GM19239 (cell line): ENCODE measurements around the gene TAF1C.
"Not testable (repeated sequence)": the region's sequence is repeated elsewhere in the genome, so short reads cannot be mapped to it uniquely, and the experiment has no call there.

Source experiments
- DNase-seq: peaks from one replicate; pipeline ENCODE4 v3.0.0; 2011; ENCODE audit warnings: low spot score; ENCODE audit not compliant: insufficient read length
- FAIRE-seq: peaks from 2 replicates; lab custom pipeline; 2011; peaks lifted over from hg19 to GRCh38; lab: Jason Lieb, UNC

Gene TAF1C, protein sequence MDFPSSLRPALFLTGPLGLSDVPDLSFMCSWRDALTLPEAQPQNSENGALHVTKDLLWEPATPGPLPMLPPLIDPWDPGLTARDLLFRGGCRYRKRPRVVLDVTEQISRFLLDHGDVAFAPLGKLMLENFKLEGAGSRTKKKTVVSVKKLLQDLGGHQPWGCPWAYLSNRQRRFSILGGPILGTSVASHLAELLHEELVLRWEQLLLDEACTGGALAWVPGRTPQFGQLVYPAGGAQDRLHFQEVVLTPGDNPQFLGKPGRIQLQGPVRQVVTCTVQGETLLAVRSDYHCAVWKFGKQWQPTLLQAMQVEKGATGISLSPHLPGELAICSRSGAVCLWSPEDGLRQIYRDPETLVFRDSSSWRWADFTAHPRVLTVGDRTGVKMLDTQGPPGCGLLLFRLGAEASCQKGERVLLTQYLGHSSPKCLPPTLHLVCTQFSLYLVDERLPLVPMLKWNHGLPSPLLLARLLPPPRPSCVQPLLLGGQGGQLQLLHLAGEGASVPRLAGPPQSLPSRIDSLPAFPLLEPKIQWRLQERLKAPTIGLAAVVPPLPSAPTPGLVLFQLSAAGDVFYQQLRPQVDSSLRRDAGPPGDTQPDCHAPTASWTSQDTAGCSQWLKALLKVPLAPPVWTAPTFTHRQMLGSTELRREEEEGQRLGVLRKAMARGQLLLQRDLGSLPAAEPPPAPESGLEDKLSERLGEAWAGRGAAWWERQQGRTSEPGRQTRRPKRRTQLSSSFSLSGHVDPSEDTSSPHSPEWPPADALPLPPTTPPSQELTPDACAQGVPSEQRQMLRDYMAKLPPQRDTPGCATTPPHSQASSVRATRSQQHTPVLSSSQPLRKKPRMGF

DNA sequence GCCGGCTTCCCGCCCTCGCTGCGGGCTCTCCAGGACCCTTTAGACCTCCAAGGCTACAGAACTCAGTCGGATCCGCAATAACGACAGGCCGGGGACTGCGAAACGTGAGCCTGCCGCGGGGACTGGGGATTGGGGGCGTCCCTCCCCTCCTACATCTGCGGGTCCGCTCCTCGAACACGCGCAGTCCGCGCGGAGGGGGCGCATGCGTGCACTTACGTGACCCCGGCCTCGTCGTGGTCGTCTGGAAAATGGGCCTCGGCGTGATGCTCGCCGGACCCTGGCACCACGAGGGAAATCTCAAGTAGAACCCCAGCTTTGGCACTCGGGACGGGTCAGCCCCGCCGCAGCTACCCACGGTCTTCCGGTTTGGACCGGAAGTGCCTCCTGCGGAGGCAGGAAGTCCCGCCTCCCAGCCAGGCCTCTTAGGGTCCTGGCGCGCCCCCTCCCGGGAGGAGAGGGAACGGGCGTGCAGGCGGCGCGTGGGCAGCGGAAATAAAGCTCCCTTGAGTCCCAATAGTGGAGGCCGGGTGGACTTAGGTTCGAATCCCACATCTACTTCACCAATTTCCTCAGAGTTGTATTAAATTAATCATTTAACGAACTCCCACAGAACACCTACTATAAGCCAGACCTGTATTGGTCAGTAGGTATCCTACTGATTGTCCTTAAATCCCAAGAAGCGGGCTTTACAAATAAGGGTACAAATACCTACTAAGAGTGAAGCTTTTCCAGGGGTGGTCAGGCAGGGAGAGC, at the start of gene TAF1C:
TAF1C (minus strand) TSS at position 373 of the 753 bp plus-strand sequence. CDS start 2,069 bp downstream, outside the sequence.
- FAIRE-seq (peak; percentile 87), DNase-seq (peak; percentile 100)

DNA sequence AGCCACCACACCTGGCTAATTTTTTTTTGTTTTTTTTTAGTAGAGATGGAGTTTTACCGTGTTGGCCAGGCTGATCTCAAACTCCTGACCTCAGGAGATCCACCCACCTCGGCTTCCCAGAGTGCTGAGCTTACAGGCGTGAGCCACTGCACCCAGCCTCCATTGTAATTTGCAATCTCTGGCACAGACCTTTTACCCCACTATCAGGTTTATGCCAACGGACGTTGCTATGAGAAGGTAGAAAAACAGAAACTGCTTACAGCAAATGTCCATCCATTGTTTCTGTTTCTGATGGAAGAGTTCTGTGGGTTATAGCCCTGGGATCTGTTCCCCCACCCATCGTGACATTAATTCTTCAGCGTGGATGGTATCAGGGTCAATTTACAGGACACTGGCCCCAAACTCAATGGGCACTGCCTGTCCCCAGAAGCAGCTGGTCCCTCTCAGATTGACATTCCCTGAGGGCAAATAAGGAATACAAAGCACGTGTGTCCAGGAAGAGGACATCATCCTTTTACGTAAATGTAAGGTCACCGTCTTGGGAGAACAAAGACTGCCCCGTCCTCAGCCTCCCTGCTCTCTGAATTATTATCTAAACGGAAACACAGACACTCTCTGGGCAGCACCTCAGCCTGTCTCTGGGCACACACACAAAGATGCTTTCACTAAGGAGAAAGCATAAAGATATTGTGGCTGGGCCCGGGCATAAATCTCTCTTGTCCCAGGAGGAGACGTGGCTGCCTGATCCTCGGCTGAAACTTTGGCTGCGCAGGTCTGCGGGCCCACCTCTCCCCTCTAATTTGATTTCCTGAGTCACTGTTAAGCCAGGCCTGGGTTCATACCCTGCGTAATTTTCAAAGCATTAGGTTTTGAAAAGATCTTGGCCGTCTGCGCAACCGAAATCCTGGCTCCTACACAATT, 47.7 kb upstream of the TAF1C start:
- no peak for DNase-seq
- FAIRE-seq: no peak

DNA sequence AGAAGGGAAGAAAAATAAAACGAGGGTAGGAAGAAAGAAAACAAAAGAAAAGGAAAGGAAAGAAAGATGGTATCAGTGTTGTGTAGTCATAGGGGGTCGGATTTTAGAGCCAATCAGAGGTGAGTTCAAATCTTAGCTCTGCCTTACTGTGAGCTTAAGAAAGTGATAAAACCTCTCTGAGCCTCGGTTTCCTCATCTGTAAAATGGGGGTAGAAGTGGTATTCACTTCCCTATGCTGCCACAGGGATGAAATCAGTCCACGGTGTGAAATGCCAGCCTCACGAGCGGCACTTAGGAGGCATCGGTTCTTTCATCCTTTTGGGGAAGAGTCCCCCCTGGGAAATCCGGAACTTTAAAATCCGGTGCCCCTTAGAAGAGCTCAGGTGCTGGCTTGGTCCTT, 46.9 kb upstream of the TAF1C start:
- DNase-seq (no peak), FAIRE-seq (no peak)

DNA sequence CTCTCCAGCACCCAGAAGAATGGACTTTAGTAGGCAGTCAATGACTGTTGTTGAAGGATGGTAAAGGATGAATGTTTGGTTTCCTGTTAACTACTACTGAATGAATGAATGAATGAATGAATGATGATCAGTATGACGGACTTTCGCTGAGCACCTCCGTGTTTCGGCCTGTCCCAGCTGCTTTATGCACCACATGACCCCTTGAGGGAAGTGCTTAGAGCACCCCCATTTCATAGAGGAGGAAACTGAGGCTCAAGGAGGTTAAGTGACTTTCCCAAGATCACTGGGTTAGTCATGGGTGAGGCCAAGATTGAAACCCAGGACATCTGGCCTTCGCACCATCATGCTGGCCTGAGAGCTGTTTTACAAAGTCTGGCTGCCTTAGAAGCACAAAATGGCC, 46.1 kb upstream of the TAF1C start:
- no peak for DNase-seq
- no peak for FAIRE-seq

DNA sequence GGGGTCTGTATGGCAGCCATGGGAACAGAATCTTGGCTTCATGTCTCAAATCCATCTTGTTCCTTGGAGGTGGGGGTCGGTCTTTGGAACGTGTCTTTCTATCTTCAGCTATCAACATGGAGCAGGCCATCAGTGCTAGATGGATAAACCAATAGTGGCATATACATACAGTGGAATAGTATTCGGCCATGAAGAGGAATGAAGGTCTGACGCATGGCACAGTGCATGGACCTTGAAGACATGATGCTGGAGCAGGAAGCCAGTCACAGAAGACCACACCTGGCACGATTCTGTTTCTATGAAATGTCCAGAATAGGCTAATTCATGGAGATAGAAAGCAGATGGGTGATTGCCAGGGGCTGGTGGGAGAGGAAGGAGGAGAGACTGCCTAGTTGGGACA, 45.2 kb upstream of the TAF1C start:
- DNase-seq (no peak), FAIRE-seq (no peak)

DNA sequence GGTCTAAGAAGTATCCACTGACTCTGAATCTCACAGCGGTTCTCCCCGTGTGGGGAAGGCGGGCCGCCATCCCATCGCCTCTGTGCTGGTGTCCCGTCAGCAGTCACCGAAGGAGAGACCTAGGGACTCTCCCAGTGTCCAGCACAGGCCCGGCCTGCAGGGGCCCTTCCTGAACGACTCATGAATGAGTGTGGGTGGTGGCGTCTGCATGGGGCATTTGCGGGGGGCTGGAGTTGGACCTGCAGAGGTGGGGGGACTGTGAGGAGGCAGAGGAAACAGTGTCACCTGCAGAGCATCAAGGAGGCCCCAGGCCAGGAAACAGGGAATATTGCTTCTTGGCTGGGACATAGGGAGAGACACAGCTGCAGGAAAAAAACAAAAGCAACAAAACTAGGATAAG, 42.6 kb upstream of the TAF1C start:
- FAIRE-seq: no peak
- DNase-seq: no peak

DNA sequence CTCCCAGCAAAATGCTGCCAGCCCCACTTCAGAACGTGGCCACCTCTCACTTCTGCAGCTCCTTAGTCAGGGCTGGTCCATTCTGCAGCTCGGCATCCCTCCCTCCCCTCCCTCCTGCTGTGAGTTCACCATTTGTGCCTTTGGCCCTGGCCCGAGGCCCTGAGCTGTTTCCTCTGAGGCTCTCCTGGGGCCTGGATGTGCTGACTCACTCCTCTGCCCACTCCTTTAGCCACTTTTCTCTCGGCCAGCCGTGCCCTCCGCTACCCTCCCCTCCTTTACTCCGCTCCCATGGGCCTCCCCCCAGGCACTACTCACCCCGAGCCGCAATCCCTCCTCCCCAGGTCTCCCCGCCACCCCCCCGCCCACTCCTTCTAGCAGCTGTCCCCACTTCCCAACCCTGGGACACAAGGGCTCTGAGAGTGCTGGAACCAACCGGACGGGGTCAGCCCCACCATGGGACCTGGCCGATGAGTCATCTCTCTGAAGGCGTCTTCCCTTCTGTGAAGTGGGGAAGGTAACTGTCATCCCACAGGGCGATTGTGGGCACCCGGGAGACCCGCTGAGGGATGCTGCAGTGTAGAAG, 41.5 kb upstream of the TAF1C start:
- no peak for DNase-seq
- FAIRE-seq: no peak

DNA sequence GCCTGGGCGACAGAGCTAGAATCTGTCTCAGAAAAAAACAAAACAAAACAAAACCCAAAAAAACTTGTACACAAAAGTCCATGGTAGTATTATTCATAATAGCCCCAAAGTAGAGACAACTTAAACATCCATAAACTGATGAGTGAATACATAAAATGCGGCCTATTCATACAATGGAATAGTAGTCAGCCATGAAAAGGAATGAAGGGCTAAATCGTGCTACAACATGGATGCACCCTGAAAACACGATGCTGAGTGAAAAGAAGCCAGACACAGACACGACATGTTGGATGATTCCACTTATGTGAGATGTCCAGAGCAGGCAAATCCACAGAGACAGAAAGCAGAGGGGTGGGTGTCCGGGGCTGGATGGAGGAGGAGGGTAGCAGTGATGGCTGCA, 40.7 kb upstream of the TAF1C start:
- DNase-seq: no peak
- FAIRE-seq: no peak

DNA sequence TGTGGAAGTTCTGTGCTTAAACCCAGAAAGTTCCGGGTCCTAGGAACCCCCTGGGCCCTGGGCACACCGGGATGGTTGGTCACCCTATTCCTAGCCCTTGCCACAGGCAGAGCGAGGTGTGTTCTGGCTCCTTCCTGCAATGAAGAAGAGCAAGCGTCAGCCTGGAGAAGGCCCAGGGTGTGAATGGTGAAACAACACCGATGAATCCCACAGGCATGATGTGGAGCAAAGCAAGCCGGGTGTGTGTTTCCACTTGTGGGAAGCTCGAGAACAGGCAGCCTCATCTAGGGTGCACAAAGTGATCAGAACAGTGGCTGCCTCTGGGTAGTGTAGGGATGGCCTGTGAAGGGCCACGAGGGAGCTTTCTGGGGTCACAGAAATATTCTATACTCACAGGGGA, 39.2 kb upstream of the TAF1C start:
- no peak for DNase-seq
- FAIRE-seq: no peak

DNA sequence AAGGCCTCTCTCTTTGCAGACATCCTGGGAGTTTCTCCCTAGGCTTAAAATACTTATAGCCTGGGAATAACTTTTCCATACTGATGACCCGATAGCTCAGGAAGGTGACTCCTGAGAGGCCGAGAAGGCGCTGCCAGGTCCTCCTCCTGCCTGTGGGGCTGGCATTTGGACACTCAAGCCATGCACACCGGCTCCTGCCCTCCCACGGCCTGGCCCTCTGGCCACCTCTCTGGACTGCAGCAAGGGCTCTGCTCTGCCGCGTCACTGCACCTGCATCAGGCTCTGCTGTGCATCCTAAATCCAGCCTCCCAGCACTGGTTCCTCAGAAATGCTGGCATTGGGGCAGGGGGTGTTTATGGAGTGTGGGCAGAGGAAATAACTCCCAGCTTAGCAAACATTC, 38.7 kb upstream of the TAF1C start:
- no peak for FAIRE-seq
- DNase-seq: no peak

DNA sequence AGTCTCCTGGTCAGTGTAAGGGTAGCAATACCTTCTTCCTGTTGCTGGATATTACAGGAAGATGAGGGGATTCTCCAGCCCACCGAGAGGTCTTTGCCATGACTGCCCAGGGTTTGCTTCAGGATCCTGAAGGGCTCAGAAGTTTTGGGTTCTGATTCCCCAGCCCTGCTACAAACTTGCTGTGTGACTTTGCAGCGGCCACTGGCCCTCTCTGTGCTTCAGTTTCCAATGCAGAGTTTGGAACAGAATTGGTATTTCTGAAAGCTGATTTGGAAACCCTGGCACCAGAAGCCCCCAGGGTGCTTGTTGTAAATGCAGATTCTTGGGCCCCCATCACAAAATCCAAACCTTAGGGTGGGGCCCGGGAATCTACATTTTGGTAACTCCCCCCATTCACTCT, 38.3 kb upstream of the TAF1C start:
- DNase-seq (no peak), FAIRE-seq (no peak)

DNA sequence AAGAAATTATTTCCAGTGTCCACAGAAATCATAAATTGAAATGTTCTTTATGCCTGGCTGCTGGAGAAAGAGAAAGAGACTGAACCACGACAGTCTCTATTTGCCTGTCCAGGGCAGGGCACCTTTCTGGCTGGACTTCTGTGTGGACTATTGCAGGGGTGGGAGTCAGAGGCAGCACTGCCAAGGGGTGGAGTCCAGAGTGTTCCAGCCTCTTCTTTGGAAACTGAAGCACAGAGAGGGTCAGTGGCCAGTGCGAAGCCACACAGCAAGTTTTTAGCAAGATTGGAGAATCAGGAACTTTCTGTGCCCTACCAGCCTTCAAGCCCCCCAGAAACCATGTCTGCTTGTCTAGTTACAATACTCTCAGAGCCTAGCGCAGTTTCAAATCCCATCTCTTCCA, 37.7 kb upstream of the TAF1C start:
- FAIRE-seq (no peak), DNase-seq (no peak)

DNA sequence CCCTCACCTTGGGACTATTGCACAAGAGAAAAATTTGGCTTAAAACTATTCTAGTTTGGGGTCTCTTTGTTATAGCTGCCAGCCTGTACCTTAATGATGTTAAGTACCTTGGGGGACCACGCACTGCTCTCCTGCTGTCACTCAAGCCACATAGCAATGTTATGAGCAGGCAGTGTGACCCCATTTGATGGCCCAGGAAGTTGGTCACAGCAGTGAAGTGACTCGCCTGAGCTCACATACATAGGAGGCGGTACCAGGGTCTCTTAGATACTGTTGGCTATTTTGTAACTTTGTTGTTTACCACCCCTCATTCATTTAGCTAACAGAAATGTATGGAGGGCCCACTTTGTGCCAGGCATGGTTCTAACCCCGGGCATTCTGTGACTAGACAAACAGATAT, 36.6 kb upstream of the TAF1C start:
- FAIRE-seq: no peak
- DNase-seq: no peak

DNA sequence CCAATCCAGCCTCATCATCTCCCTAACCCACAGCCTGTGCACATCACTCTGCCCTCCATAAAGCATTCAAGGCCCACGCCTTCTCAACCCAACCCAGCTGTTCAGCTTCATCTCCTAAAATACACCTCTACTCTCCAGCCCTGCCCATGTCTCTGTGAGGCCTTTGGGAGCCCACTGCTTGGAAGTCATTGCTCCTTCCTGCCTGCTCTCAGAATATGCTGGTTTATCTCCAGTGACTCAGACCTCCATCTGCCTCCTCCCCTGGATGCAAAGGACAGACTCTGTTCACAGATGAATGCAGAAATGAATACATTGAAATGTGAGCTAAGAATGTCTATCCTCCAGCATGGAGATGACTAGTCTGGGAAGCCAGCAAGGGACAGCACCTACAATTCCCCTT, 34.0 kb upstream of the TAF1C start:
- no peak for DNase-seq
- FAIRE-seq: no peak

DNA sequence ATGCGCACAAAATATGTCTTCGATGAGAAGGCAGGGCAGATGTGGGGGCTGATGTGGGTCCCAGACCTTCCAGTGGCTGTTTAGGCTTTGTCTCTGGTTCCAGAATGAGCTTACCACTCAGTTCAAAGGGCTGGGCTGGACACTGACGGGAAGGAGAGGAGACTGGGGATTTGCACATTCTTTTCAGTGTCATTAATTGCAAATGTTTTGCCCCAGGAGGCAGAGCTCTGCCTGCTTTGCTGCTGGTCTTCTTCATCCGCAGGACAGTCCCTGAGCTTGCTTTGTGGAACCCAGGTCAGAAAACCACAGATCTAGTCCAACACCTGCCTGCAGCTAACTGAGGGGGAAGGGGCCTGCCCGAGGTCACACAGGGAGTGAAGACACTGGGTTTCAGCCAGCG, 32.1 kb upstream of the TAF1C start:
- FAIRE-seq: no peak

DNA sequence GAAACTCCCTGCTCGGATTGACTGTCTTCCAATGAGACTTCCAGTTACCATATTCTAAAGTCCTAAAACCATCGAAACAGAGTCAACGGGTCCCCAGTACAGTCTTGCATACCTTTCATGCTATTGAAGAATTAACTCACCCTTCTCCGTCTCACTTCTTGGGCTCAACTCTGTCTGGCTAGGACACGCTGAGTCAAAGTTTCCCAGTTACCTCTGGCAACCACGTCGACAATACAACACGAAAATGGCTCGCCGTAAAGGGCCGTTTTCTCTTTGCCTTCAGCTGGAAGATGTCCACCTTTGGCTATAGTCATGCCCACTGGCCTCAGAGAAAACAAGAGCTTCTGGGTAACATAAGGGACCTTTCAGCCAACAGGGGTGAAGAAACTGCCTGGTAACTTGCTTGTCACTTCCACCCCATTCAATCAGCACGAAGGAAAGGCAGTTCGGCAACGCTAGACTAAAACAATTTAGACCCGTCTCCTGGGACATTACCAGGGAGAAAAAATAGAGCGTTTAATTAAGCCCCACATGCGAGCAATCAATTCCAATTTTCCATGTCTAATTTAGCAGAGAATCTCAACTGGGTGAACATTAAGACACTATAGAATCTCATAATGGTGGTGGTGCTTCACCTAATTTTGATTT, 31.4 kb upstream of the TAF1C start:
- DNase-seq (no peak), FAIRE-seq (no peak)

More for the DNA sequence above, 32.1 kb upstream of the TAF1C start:
- no peak for DNase-seq

DNA sequence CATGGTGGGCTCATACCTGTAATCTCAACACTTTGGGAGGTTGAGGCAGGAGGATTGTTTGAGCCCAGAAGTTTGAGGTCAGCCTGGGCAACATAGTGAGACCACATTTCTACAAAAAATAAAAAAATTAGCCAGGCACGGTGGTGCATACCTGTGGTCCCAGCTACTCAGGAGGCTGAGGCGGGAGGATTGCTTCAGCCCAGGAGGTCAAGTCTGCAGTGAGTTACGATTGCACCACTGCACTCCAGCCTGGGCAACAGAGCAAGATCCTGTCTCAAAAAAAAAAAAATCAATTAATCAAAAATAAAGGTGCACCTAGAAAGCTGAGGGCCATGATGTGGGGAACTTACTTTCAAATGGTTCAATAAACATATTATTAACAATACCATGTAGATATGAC, 29.3 kb upstream of the TAF1C start:
- not testable (repeated sequence) for FAIRE-seq, DNase-seq

DNA sequence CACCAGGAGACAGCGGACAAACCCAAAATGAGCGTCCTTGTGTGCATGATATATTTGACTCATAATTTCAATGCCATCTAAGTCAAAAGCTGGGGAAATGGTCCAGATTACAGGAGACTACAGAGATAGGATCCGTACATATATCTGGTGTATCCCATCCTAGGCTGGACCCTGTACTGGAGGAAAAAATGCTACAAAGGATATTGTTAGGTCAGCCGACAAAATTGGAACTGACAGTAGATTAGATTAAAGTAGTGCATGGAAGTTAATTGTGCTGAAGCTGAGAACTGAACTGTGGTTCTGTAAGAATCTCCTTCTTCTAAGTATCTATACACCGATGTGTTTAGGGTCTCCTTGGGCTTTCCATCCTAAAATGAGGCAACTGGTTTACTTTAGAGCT, 28.7 kb upstream of the TAF1C start:
- DNase-seq (no peak), FAIRE-seq (no peak)
